A673 (cell line): ENCODE measurements around the gene USP22. TPM values are rescaled to one million over a fixed set of nuclear protein-coding genes. Genes with fewer than 3 reads are reported as not detected.

ENCODE experiments used
- BruUV-seq: library from RNA; stranded (reverse); fragments of 400-500 nt; replicated peaks from 2 replicates; lab custom pipeline; 2021; lab: Mats Ljungman, UMichigan
- CTCF ChIA-PET: fragments of 300-600 bp; sonication (Branson Sonifier 250); formaldehyde crosslinking; loops from one replicate; lab custom pipeline; 2022; ENCODE audit warnings: antibody characterized with exemption; lab: Charles Lee
- POLR2A ChIA-PET: fragments of 300-600 bp; sonication (Branson Sonifier 250); formaldehyde crosslinking; loops from one replicate; lab custom pipeline; 2022; ENCODE audit warnings: antibody characterized with exemption; ENCODE audit not compliant: low non-redundant PET; lab: Charles Lee
- DNase-seq: peaks from one replicate; pipeline ENCODE4 v3.0.0-alpha.2; 2015; ENCODE audit warnings: low spot score
- H3K27ac ChIP-seq: fragments of 200-600 bp; sonication (generic); 2 replicates; pipeline ENCODE4 v1.5.1; 2016; ENCODE audit warnings: mixed run types, low read depth, mild to moderate bottlenecking, mixed read lengths, antibody characterized with exemption, low read length; ENCODE audit not compliant: poor library complexity, severe bottlenecking
- H3K27me3 ChIP-seq: fragments of 200-600 bp; sonication (generic); replicated peaks from 2 replicates; pipeline ENCODE4 v1.6.1; 2017; ENCODE audit warnings: mixed run types, low read depth, mild to moderate bottlenecking, mixed read lengths, antibody characterized with exemption, low read length; ENCODE audit not compliant: insufficient read depth, poor library complexity
- H3K36me3 ChIP-seq: fragments of 200-600 bp; sonication (generic); 2 replicates; pipeline ENCODE4 v1.6.1; 2016; ENCODE audit warnings: mixed run types, mild to moderate bottlenecking, mixed read lengths, antibody characterized with exemption, low read length; ENCODE audit not compliant: insufficient read depth, poor library complexity, severe bottlenecking
- H3K4me1 ChIP-seq: fragments of 200-600 bp; sonication (generic); 2 replicates; pipeline ENCODE4 v1.6.1; 2017; ENCODE audit warnings: mixed run types, mild to moderate bottlenecking, mixed read lengths, antibody characterized with exemption, low read length; ENCODE audit not compliant: insufficient read depth, poor library complexity, severe bottlenecking
- H3K4me3 ChIP-seq: fragments of 200-600 bp; sonication (generic); 2 replicates; pipeline ENCODE4 v1.5.1; 2016; ENCODE audit warnings: low read depth, mixed run types, mild to moderate bottlenecking, mixed read lengths, low read length; ENCODE audit not compliant: poor library complexity, severe bottlenecking
- H3K9me3 ChIP-seq: fragments of 200-600 bp; sonication (generic); 2 replicates; pipeline ENCODE4 v1.6.1; 2016; ENCODE audit warnings: mixed run types, low read depth, mild to moderate bottlenecking, mixed read lengths, antibody characterized with exemption, low read length; ENCODE audit not compliant: poor library complexity, severe bottlenecking
- EZH2 ChIP-seq: fragments of 200-600 bp; sonication (generic); IDR thresholded peaks from 2 replicates; pipeline ENCODE4 v1.6.1; 2017; ENCODE audit warnings: borderline replicate concordance, low read depth, mild to moderate bottlenecking, mixed read lengths, antibody characterized with exemption, low read length; ENCODE audit not compliant: poor library complexity, severe bottlenecking
- intact Hi-C: fragments of 100-400 bp; cut with micrococcal nuclease; formaldehyde crosslinking; loops from one replicate; pipeline ENCODE4 v1.10.0; 2022; ENCODE audit not compliant: unreplicated experiment
- total RNA-seq: library from RNA; stranded (reverse); gene quantifications from 2 replicates; pipeline ENCODE4 v1.2.3, GENCODE V29; 2021
- TF ChIP-seq, protein P1 (sequence below): fragments of 300-800, 200-600 bp; sonication (generic); conservative IDR thresholded peaks from 2 replicates; pipeline ENCODE4 v1.5.1; 2017; ENCODE audit warnings: low read depth, mild to moderate bottlenecking, antibody characterized with exemption, low read length, moderate library complexity, mixed read lengths

USP22 gene
- total RNA-seq, 1 experiment from 2014 or later = 288 TPM

DNA sequence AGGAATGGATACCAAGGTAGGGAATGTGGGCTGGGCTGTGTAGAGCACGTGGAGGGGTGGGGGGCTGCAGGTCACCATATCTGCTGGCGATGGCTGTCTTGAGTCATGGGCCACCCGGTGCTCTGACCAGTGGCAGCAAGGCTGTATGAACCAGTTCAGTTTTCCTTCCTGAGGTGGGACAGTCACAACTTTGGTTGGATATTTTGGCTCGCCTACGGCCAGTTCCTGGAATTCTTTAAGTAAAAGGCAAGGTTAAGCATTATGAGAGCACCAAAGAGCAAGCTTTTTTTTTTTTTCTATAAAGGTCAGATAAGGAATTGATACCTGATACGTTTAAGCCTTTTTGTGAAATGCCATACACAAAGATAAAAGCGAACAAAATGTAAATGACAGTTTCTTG, 81.9 kb downstream of the USP22 start:
- Histone ChIP-seq H3K9me3 (no peaks in the 10 kb centered on the region), H3K27me3 (no peaks in the 10 kb centered on the region), H3K4me1 (no peaks in the 10 kb centered on the region), H3K27ac (no peak overlapping the region), H3K4me3 (no peak overlapping the region), H3K36me3 (no peaks in the 10 kb centered on the region)
- no TSS peak for BruUV-seq
- DNase-seq = no peak
- TF ChIP-seq, protein P1, sequence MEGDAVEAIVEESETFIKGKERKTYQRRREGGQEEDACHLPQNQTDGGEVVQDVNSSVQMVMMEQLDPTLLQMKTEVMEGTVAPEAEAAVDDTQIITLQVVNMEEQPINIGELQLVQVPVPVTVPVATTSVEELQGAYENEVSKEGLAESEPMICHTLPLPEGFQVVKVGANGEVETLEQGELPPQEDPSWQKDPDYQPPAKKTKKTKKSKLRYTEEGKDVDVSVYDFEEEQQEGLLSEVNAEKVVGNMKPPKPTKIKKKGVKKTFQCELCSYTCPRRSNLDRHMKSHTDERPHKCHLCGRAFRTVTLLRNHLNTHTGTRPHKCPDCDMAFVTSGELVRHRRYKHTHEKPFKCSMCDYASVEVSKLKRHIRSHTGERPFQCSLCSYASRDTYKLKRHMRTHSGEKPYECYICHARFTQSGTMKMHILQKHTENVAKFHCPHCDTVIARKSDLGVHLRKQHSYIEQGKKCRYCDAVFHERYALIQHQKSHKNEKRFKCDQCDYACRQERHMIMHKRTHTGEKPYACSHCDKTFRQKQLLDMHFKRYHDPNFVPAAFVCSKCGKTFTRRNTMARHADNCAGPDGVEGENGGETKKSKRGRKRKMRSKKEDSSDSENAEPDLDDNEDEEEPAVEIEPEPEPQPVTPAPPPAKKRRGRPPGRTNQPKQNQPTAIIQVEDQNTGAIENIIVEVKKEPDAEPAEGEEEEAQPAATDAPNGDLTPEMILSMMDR = no peak
- TF ChIP-seq EZH2 = no peak
- ChIA-PET POLR2A (interaction anchor here (0.5 kb wide), 1 partner anchor 496 kb away, joined by 11 read pairs; no protein-coding TSS in a partner anchor), CTCF (no interaction called here)
- intact Hi-C loops = no loop called here

DNA sequence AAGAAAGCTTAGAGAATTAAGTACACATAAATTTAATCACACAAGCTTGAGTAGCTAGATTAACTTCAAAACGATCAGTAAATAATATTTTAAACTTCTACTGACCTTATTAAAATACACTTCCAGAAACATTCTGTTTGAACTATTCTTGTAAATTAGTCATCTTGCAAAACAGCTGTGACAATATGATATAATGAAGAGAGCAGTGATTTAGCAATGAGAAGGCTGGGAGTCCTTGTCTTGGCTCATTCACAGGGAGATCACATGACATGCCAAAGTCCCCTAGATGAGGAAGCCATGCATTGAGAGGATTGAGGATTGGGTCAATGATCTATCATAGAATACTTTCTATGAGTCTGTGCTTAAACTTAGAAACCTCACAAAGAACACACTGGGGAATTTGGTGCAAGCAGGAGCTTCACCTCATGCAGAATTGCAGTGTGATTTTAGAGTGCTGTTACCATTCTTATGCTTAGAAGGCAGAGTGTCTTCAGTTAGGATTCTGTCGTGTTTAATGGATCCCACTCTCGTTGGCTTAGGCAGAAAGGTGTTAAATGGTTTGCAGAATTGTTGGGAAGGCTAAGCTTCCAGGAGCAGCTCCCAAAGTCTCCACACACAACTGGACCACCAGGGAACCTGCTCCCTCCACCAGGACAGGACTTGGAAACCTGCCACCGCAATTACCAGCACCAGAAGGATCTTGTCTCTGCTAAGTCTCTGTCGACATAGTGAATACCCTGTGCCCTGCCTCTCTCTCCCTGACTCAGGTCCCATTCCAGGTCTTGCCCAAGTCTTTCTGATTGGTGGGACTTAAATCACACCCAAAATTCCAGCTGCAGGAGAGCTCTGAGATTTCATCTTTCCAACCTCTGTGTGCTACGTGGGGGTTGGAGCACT, 87.1 kb downstream of the USP22 start:
- no peak for DNase-seq
- no peak overlapping the region for H3K27ac ChIP-seq
- TF ChIP-seq EZH2 = no peak
- TF ChIP-seq, protein P1 = no peak
- H3K4me3 ChIP-seq = no peak overlapping the region
- H3K36me3 ChIP-seq = no peaks in the 10 kb centered on the region
- H3K27me3 ChIP-seq = no peaks in the 10 kb centered on the region
- intact Hi-C loops = no loop called here
- H3K4me1 ChIP-seq = no peaks in the 10 kb centered on the region
- ChIA-PET CTCF (no interaction called here), POLR2A (no interaction called here)
- no peaks in the 10 kb centered on the region for H3K9me3 ChIP-seq
- BruUV-seq = no TSS peak

DNA sequence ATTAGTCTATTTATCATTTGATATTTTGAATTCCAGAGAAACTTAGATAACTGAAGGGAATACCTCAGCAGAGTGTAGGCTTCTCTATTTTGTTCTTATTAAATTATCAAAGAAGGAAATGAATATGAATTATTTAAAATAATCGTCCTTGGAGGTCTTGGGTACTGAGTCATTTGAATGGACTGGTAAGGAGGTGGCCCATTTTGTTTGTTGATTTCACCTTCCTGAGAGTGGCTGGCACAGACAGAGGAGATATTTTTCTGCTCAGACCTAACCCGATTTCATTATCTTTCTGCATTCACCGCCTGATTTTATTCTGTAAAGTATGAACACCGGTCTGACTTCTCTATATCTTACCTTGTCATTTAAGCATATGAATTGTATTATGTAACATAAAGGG, 88.0 kb downstream of the USP22 start:
- Histone ChIP-seq H3K4me1 (no peaks in the 10 kb centered on the region), H3K9me3 (no peaks in the 10 kb centered on the region), H3K27me3 (no peaks in the 10 kb centered on the region), H3K27ac (no peak overlapping the region), H3K36me3 (no peaks in the 10 kb centered on the region), H3K4me3 (no peak overlapping the region)
- ChIA-PET POLR2A (no interaction called here), CTCF (no interaction called here)
- TF ChIP-seq, protein P1 = no peak
- TF ChIP-seq EZH2 = no peak
- DNase-seq = no peak
- BruUV-seq = no TSS peak
- intact Hi-C loops = no loop called here
